GM21576 (cell line): Measurements from ENCODE around the gene FRMD4A.
"Not testable (repeated sequence)": the region's sequence is repeated elsewhere in the genome, so short reads cannot be mapped to it uniquely, and the experiment has no call there.

Experiments
- ATAC-seq: cut with Tn5 transposase; IDR thresholded peaks from one replicate; pipeline ENCODE4 v1.9.1; 2021; ENCODE audit warnings: mild to moderate bottlenecking, moderate library complexity; ENCODE audit not compliant: unreplicated experiment

Gene FRMD4A

DNA sequence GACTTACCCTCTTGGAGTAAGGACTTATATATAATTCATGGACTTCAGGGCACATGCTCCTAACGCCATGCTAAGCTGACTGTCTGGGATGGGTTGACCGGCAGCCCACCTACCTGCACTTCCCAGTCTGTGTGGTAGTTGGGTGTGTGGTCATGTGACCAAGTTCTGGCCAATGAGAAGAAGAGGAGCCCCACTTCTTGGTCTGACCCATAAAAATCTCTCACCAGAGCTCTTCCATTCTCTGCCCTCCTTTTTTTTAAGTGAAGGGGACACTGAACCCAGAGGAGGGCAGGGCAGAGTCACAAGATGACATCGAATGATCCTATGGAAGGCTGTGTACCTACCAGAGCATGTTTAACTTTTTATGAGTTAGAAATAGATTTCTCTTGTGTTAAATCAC is 370.1 kb downstream of the FRMD4A start:
- ATAC-seq = no peak

DNA sequence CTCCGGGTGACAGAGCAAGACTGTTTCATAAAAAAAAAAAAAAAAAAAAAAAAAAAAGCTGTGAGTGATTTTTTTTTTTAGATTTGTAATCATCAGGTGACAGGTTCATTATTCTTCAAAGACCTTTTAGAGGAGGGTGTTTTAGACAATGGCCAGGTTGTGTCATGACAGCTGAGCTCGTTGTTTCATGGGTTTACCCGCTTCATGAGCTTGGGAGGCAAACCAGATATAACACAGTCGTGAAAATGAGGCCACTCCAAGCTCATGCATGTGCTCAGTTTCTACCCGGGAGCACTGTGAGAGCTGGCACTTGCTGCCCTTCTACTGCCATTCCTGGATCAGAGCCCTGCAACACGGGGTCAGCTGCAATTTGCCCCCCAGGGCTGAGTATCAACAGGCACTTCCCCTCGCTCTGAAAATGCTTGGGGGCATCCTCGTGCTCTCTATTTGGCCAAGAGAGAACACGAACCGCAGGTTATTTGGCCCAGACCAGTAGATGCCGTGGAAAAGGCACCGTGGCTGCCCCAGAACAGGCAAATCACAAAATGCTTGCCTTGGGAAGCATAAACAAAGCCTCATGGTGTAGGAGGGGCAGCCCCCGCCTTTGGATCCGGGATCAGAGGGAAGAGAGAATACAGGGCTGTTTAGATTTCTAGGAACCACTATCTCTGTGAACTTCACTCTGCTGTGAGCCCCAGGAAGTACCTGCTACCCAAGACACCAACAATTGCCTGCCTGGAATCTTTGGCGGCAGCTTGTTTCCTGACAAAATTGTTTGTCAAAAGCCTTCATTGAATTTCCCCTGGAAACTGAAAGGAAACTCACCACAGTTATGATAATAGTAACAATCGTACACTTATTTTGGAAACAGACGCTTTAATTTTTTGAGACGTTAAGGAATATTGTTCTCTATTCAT is 371.0 kb downstream of the FRMD4A start:
- no peak for ATAC-seq

DNA sequence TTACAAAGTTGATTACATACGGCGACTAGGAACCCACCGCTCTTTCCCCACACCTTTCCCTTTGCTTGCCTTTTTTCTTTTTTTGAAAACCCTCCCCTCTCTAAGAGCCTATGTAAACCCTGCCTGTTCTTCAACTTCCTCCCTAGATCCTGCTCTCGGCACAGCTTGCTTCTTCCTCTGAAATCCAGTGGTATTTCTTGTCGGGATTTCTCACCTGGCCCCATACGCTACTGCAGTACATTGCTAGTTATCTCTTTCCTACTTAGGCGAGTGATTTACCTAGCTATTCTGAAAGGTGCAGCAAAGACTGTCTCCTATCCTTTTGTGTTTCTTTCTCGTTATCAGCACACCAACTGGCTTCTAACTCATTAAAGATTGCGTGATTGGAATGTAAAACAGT is 372.9 kb downstream of the FRMD4A start:
- no peak for ATAC-seq

DNA sequence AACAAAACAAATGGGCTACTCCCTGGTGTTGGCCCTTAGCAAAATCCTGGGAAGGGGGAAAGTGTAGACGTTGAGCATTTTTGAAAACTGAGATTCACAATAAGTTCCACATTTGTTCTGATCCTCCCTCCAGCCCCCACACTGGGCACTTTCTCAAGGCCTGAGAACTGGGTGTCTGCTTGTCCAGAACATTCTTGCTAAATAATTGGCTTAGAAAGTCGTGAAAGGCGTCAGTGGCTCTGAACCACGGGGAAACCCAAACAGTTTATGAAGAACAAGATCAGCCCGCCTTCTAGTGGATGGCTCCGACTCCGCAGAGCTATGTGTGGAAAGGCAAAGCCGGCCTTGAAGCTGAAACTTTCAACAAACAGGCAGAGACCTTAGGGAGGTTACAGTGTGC is 373.9 kb downstream of the FRMD4A start:
- no peak for ATAC-seq

DNA sequence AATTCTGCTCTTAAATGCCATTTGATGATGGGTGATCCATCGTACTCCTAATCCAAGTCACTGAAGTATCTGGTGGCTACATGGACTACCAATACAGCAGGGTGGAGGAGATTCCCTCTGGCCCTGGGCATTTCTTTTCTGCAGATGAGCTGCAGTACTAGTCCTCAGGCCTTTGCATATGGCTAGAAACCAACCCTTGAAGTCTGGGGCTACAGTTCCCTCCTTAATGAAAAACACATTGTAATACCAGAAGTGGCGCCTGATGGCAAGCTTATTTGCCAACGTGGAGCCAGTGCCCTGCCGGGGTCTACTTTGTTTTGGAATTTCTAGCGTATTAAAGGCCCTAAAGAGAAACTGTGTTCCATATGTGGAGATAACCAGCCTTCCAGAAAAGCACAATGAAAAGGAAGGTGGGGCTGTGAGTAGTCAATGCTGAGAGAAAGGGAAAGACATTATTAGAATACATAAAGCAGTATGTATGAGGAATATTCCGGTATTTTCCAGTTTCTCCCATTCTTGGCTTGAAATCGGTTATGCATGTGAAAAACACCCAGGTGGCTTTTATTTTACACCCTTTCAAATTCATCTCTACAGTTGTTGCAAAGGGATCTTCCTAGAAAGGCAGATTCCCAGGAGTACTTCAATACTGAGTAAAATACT is 375.2 kb downstream of the FRMD4A start:
- no peak for ATAC-seq

DNA sequence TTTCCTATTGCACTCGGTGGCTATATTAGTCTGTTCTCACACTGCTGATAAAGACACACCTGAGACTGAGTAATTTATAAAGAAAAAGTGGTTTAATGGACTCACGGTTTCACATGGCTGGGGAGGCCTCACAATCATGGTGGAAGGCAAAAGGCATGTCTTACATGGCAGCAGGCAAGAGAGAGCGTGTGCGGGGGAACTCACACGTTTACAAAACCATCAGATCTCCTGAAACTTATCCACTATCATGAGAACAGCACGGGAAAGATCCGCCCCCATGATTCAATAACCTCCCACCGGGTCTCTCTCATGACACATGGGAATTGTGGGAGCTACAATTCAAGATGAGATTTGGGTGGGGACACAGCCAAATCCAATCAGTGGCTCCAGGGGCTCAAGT is 376.5 kb downstream of the FRMD4A start:
- ATAC-seq = not testable (repeated sequence)

DNA sequence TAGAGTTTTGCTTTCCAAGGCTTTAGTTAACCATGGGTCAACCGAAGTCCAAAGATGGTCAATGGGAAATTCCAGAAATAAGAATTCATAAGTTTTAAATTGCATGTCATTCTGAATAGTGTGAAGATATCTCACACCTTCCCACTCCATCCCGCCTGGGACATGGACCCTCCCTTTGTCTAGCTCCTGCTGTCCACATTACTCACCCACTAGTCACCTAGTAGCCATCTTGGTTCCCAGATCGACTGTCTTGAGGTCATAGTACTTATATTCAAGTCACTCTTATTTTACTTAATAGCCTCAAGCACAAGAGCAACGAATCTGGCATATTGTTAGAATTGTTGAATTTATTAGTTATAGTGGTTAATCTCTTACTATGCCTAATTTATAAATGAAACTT is 377.4 kb downstream of the FRMD4A start:
- no peak for ATAC-seq

DNA sequence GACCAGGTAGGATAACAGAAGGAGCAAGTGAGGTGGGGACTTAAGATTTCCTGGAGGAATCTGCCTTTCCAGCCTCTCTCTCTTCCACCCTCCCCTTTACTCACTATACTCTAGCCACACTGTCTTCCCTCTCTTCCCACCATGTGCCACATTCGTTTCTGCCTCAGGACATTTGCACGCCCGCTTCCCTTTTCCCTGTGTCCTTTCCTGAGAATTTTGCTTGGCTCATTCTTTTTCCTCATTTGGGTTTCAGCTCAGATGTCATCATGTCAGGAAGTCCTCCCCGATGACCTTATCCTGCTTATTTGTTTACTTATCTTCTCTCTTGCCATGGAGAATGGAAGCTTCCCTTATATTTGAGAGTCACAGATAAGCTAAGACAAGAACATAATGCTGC is 380.2 kb downstream of the FRMD4A start:
- ATAC-seq = no peak

DNA sequence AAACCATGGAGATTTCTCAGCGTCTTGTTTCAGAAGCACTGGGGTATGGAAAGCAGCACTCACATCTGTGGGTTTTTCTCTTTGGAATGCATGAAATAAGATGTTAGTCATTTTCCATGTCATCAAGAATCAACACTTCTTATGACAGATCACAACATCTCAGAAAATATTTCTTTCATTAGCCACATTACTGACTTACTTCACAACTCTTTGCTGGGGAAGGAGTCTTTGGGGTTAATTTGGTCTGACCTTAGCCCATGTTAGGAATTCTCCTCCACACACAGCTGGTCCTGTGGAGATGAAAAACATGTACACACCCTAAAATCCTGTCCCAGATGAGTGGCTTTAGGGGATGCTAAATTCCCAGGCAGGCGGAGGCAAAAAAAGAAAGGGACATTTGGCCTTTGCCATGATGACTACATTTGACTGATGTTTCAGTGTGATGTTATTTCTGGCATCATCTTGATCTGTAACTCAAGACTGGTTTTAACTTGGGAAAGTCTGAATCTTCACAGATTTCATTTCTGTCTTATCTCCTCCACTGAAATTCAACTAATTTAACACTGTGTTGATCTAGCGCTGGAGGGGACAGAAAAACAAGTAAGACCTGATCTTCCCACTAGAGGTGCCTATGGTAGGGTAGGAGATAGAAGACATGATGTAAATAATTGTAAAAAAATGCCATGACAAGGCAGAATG is 380.7 kb downstream of the FRMD4A start:
- ATAC-seq = no peak

DNA sequence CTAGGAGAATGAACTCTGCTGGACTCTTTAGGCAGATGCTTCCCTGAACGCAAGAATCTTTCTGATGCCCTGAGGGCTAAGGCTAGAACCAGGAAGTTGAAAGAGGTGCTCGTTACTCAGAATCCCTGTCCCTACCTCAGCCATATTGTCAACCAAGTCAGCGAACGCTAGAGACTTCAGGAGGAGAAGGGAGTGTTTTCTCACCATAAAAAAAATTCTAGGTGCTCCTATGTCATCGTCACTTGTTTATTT is 384.6 kb downstream of the FRMD4A start:
- no peak for ATAC-seq

DNA sequence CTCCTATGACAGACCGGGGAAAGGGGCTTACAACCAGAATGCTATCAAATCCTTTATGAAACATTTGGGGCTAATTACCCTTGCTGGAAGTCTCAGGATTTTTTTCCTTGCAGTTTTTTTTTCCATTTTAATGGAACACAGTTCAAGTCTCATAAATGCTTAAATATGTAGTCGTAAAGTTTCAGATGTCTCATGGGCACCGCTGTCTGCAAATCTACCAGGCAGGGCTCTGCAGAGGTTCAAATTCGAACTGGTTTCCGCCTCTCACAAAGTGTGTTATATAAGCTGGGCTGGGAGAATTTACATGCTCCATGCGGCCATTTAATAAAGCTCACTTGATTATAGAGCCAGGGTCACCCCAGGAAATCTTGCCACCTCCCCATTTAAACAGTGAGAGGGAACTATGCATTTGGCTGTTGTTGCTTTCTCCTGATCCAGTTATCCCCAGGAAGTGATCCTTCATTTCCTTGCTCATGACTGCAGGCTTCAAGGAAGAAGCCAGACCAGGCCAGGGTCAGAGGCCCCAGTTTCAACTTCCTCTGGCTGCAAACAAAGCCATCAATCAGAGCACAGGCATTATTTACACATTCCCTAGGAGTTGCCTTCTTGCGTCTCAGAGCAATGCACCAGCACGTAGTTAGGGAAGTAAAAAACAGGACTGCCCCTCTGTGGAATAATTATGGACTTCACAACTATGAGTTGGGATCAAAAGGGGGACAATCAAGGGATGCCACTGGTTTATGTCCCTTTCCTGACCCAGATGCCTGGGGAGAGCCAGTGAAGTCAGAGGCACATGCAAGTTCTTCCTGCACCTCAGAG is 385.1 kb downstream of the FRMD4A start:
- ATAC-seq = no peak

DNA sequence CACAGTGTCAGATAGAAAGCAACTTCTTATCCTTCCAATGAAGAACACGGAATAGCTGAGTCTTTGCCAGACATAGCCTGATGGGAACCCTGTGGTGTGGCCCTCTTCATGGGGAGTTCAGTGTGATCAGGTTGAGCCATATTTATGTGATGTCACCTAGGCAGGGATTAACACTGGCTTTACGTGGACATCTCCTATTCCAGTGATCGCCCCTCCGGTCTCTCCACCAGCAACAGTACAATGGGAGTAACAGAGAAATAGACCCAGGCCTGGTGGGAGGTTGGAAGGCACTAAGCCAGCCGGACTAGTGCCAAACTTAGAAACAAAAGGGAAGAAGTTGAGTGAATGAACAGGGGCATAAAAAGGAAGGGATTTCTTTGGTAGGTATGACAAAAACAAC is 385.9 kb downstream of the FRMD4A start:
- ATAC-seq = no peak

DNA sequence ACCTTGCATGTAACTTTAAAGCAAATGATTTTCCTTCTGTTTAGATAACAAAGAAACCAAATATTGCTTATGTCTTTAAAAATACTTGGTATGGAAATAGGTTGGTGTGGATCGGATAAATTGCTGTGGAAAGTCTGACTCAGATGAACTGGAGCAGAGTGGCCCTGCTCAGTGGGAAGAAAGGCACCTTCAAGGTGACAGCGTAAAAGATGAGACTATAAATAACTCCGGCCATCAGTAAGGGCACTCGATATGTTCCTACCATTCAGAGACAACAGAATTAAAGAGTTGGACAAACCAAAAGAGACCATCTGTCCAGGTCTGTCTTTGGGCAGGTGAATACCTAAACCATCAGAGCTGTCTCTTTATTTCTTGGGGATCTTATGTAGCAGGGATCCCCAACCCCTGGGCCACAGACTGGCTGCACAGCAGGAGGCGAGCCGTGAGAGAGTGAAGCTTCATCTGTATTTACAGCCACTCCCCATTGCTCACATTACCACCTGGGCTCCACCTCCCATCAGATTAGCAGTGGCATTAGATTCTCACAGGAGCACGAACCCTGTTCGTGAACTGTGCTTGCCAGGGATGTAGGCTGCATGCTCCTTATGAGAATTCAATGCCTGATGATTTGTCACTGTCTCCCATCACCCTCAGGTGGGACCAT is 386.9 kb downstream of the FRMD4A start:
- ATAC-seq = no peak

DNA sequence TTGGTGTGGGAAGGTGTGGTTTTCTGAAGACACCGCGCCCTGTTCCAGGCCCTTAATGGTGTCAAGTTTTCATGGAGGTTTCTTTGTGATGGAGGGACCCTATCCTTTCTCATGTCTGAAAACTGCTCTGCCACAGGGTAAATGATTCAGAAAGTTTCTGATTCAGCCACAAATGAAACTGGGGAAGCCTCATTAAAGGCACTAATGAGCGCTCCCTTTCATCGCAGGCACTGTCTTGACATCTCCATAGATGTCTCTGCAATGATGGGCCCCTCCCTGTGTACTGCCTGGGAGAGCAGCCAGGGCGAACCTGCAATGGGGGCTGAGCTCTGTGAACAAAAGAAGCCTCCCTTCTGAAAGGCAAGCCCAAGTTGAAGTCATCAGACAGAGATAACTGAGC is 388.7 kb downstream of the FRMD4A start:
- no peak for ATAC-seq

DNA sequence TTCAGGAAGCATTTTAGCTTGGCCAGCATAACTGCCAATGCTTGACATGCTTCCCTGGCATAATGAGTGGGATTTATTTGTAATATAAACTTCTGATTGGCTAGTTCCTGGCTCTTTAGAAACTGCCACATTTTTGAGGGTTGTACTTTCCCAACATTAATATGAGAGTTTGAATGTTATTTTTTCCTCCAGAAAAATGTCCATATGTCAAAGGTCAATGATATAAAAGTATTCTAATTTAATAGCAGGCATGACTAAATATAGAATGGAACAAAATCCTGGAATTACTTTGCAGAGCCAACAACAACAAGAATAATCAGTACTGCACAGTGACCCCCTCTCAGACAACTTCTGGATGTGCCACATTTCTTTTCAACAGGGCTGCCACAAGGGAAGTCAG is 391.3 kb downstream of the FRMD4A start:
- no peak for ATAC-seq

DNA sequence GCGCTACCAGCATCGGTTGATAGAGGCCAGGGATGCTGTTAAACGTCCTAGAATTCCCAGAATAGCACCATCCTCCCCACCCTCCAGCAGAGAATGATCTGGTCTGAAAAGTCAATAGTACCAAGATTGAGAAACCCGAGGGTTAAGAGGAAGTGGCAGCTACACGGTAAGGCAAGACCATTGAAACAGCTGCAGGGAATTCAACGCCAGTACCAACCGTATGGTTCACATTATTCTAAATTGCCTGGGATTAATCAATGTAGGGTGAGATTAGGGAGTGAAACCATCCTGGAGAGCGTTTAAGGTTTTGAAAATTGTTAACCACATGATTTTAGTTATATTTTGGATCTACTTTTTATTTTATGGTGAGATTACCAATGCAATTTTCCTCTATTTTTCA is 391.8 kb downstream of the FRMD4A start:
- ATAC-seq = no peak

DNA sequence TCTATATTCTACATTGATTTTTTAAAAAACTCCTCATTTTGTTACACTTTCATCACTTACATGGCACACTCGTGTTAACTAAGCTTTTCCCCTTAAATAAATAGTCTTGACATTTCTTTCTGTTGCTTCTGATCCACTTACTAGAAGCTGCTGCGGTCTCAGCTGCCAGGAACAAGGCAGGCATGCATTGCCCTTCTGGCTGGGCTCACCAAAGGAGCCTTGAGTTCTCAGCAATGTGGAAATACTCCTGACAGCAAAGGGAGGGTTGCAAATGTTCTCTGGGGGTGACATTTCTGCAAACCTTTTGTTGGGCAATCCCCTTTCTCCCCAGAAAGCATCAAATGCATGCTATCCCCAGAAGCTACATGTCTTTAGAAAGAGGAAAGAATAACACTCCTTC is 393.9 kb downstream of the FRMD4A start:
- no peak for ATAC-seq

DNA sequence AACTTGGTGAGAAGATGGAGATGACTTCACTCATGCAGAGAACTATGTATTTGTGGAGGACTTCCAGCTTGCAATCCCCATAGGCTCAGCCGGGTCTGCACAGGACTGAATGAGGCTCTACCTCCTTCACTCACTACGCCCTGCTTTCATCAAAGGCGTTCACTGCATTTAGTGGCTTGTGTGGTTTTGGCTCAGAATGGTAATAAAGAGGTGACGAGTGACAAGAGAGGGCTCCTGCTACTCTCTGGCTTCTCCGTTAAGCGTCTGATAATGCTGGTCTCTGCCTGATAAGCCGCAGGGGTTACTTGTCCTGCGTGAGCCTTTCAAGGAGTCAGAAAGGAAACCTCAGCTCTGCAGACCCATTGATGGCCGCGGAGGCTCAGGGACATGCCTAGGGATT is 400.6 kb downstream of the FRMD4A start:
- no peak for ATAC-seq

DNA sequence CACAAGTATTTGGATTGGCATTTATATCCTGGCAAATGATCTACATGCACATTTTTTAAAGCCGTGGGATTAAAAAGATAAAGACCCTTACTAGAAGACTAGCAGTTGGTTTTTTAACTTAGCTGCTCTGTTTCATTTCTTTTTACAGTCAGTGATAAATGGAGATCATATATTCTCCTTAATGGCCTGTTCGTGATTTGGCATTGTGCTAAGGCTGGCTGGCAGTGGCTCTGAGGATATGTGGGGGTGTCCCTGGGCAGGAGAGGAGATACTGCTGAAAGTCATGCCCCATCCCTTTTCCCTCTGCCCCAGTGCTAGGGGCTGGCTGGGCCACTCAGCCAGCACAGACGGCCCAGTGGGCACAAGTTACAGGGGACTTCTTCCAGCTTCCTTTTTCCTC is 402.3 kb downstream of the FRMD4A start:
- ATAC-seq = no peak

DNA sequence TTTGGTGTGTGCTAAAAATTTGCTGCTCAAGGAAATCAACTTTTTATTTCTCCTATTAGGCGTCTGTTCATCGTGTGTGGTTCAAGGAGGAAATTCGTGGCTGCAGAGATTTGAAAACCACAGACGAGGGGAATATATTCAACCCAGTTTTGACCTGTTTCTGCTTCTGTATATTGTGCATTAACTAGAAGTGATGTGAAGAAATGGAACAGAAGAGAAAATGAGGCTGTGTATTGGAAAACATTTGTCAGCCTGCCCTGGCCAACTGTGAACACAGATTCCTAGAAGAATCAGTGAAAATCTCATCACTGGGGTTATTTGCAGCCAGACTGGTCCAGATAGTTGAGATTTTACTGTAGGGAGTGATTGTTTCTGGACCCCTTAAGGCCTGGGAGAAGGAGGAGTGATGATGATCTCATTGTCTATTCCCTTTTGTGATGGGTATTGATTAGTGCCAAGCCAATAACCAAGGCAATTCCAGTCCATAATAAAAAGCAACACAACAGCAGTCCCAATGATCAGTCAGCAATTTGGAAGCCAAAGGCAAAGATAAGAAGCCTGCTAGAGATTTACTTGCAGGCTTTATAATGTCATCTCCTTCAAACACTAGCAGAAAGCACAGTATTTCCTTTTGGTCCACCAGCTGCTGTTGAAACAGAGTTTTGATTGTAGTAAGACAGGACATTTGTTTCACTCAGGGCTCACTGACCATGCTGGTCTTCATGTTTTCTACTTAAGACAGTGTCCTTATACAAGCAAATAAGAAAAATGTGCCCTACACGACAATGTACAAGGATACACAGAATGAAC is 404.5 kb downstream of the FRMD4A start:
- no peak for ATAC-seq
